NCI-H460 (cell line): ENCODE results near the gene ZNF624. TPM values are rescaled to one million over a fixed set of nuclear protein-coding genes. Genes with fewer than 3 reads are reported as not detected.

ENCODE experiments used
- DNase-seq: peaks from one replicate; pipeline ENCODE4 v3.0.0-alpha.2; 2016; ENCODE audit warnings: low read depth; ENCODE audit errors: extremely low read depth
- small RNA-seq, 2 experiments: library from RNA; depleted of rRNA; stranded (forward); fragments of <200 nt; gene quantifications; one replicate each; pipeline ENCODE3, GENCODE V24; 2014
- total RNA-seq: library from RNA; depleted of rRNA; stranded (reverse); fragments of >200 nt; shearing (Covaris generic); gene quantifications from 2 replicates; pipeline ENCODE4 v1.2.3, GENCODE V29; 2014; rRNA removed

Gene ZNF624
- total RNA-seq, 1 experiment from 2014 or later, result 5.4 TPM

- no peak for DNase-seq
These were observed 54.1 kb downstream of the ZNF624 start for GRCh38 chr17:16599537-16599936.

- no peak for DNase-seq
These were observed 60.1 kb downstream of the ZNF624 start for GRCh38 chr17:16593356-16594102.

DNA sequence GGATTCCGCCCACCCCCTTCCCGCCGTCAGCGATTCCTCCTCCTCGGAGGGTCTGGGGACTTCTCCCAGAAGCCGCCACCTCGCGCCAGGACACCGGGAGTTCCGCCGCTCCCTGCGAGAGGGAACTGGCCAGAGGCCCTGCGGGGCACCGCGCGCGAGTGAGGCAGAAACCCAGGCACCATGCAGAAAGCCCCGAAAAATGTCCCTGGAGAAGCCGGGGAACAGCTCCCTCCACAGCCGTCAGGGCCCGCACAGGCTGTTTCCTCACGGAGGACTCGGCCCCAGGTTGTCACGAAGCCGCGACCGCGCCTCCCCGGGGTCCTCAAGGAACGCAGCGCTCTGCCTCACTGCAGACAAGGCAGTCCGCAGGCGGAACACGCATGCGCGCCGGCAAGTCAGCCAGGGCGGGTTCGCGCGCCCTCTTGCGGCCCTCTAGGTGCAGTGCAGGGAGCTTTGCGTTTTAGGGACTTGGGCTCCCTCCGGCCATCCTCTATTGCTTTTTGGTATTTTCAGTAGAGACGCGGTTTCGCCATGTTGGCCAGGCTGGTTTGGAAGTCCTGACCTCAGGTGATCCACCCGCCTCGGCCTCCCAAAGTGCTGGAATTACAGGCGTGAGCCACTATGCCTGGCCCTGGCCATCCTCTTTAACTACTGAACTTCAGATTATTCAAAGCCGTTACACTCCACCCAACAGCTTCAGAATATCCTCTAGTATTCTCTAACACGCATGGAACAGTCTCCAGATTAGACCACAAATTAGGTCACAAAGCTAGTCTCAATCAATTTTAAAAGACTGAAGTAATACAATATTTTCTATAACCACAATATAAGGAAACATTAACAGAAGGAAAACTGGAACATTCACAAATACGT lies 64.3 kb downstream of the ZNF624 start:
- peak; percentile 86 for DNase-seq

GRCh38 chr17:16585796-16586195 lies 67.9 kb downstream of the ZNF624 start:
- no peak for DNase-seq

DNA sequence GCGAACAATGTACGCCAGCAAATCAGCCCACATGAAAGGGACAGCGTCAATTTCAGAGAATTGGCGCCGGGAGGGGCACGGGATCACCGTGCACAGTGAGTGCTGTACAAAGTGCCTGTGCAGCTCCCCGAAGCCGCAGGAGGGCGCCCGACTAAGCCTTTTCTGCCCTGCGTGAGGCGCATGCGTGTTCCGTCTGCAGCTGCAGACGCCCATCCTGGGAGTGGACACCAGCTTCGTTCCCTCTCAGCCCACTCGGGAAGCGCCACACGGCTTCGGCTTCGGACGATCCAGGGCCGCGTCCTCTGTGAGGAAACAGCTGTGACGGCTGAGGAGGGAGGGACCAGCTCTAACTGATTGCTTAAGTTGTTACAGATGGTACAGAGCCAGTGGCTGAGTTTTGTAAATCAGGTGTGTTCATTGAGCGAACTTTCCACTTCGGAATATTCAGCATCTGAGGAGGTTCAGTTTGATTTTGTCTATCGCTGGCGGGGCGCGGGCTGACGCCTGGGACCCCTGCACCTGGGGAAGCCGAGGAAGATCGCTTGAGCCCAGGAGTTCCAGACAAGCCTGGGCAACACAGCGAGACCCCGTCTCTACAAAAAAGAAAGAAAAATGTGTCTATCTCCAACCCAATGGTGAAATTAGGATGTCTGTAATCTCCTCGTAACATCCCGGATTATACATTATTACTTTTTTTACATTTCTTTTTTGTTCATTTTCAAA lies 69.2 kb downstream of the ZNF624 start:
- DNase-seq, result peak; percentile 73

DNA sequence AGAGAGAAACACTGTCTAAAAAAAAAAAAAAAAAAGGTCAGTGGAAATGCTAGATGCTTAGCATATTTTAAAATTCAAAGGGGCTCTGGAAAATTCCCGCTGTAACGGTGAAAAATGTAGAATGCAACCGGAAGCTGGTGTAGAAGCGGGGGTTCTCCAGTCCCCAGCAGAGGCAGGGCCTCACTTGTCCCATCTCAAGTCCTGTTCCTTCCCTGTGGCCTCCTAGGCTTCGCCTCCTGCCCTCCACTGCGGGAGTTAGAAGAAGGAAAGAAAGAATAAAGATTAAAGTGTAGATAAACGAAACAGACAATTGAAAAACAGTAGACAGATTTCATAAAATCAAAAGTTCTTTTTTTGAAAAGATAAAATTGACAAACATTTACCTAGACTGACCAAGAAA lies 69.9 kb downstream of the ZNF624 start:
- no peak for DNase-seq

GRCh38 chr17:16573466-16573865 lies 80.2 kb downstream of the ZNF624 start:
- DNase-seq, result no peak

Small RNAs within 50 kb of the gene (small RNA-seq; reads per million reads assigned to genes)
- gene RNU6-405P, result 0 reads per million in 2 experiments

Other genes with a start within 250 kb of the ZNF624 start
- gene TRPV2, start 238.3 kb downstream of the ZNF624 start, total RNA-seq, result 33.4 and 35.8 TPM in 2 replicates
- 0.17 and 0.32 TPM in 2 replicates for gene LRRC75A, start 161.7 kb downstream of the ZNF624 start, total RNA-seq
- 5.4 and 5.5 TPM in 2 replicates for gene ZNF287, start 84.6 kb downstream of the ZNF624 start, total RNA-seq
- 0.05 TPM in 1 of 2 replicates, not detected in the other for gene CCDC144A, start 36.4 kb upstream of the ZNF624 start, total RNA-seq